Breast epithelium (tissue), 4 donors: ENCODE results near the gene RIPOR1. TPM values are rescaled to one million over a fixed set of nuclear protein-coding genes. Genes with fewer than 3 reads are reported as not detected.

Experiments used
- DNase-seq, 2 donors: peaks; one replicate each; pipeline ENCODE4 v3.0.0-alpha.2; 2019; ENCODE audit warnings: low spot score in 2 of 2
- H3K27ac ChIP-seq, 2 donors: fragments of 200-600 bp; sonication (generic) in 1 of 2; one replicate each; pipeline ENCODE4 v1.5.1; 2016 to 2019; ENCODE audit warnings: mild to moderate bottlenecking in 1 of 2
- H3K27me3 ChIP-seq, 2 donors: fragments of 200-600 bp; sonication (generic) in 1 of 2; one replicate each; pipeline versions ENCODE4 v1.5.1 to v1.6.0; 2017 to 2019; ENCODE audit warnings: control low read depth in 1 of 2, mild to moderate bottlenecking in 1 of 2
- H3K36me3 ChIP-seq: fragments of 200-600 bp; one replicate; pipeline ENCODE4 v1.5.1; 2019
- H3K4me1 ChIP-seq, 2 donors: fragments of 200-600 bp; sonication (generic); one replicate each; pipeline ENCODE4 v1.5.1; 2016 to 2019; ENCODE audit warnings: control low read depth in 1 of 2
- H3K4me3 ChIP-seq, 3 donors: fragments of 200-600 bp; sonication (generic); 1 replicate in 2 of 3; 2 replicates in 1 of 3; pipeline ENCODE4 v1.5.1; 2016 to 2019; ENCODE audit warnings: mild to moderate bottlenecking in 3 of 3, moderate library complexity in 2 of 3
- H3K9me3 ChIP-seq, 2 donors: fragments of 200-600 bp; sonication (generic) in 1 of 2; one replicate each; pipeline ENCODE4 v1.5.1; 2016 to 2019; ENCODE audit warnings: control low read depth in 1 of 2
- CTCF ChIP-seq, 3 donors: fragments of 450-650 bp; IDR thresholded peaks; one replicate each; pipeline ENCODE4 v1.5.1; 2016 to 2017; ENCODE audit warnings: antibody characterized with exemption in 3 of 3, mild to moderate bottlenecking in 3 of 3, moderate library complexity in 3 of 3
- POLR2A ChIP-seq: fragments of 450-650 bp; IDR thresholded peaks from one replicate; pipeline ENCODE4 v1.6.1; 2016; ENCODE audit warnings: antibody characterized with exemption, mild to moderate bottlenecking, moderate library complexity
- POLR2AphosphoS5 ChIP-seq, 3 donors: sonication (generic); formaldehyde crosslinking; IDR thresholded peaks; one replicate each; pipeline ENCODE4 v1.6.1; 2017; ENCODE audit warnings: antibody characterized with exemption in 3 of 3
- intact Hi-C: fragments of 100-400 bp; cut with DNase I; formaldehyde crosslinking; loops from one replicate; pipeline ENCODE4 v1.15.1; 2023; ENCODE audit warnings: low total_unique reads
- total RNA-seq, 3 donors: library from RNA; depleted of rRNA; stranded (reverse); fragments of >200 nt; gene quantifications; one replicate each; pipeline ENCODE4 v1.1.0, GENCODE V29; 2016

RIPOR1 gene
- total RNA-seq, 3 donors from 2014 or later = 32.0 to 50.5 (median 33.4) TPM

DNA sequence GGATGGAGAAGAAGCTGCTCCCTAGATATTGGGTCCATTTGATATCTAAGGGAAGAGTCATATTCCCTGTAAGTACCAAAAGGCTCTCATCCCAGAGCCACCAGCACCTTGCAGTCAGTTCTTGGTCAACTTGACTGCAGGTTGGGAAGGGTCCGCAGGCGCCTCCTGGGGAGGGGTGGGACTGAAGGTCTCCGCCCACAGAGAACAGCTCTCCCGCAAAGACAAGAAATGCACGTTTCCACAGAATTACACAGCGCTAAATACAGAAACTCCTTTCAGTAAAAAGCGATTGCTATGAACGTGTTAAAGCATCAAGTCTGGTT, 32.8 kb downstream of the RIPOR1 start:
- Histone ChIP-seq H3K9me3 (no peaks in the 10 kb centered on the region), H3K4me3 (peak overlapping the region; percentile 84 to 97 (median 95)), H3K36me3 (no peaks in the 10 kb centered on the region), H3K27me3 (no peaks in the 10 kb centered on the region), H3K27ac (peak overlapping the region; percentile 97 to 100), H3K4me1 (peaks cover 8% of the 10 kb centered on the region in 2 donors)
- no peak for DNase-seq
- intact Hi-C loops = no loop called here
- no peak for TF ChIP-seq CTCF (IDR thresholded peaks at IDR 0.05)
- no peak for TF ChIP-seq POLR2A
- no peak for TF ChIP-seq POLR2AphosphoS5 (IDR thresholded peaks at IDR 0.05)

GRCh38 chr16:67561824-67562525, 33.3 kb downstream of the RIPOR1 start:
- peaks cover 8% of the 10 kb centered on the region in 2 donors for H3K4me1 ChIP-seq
- TF ChIP-seq CTCF (IDR thresholded peaks at IDR 0.05) (no peak), POLR2AphosphoS5 (IDR thresholded peaks at IDR 0.05) (peak in 2 of 3 donors; percentile 6 to 37)
- peak; percentile 95 to 96 for DNase-seq
- no peaks in the 10 kb centered on the region for H3K27me3 ChIP-seq
- peak overlapping the region; percentile 84 to 97 (median 95) for H3K4me3 ChIP-seq
- intact Hi-C loops = no loop called here
- H3K9me3 ChIP-seq = no peaks in the 10 kb centered on the region
- H3K27ac ChIP-seq = peak overlapping the region; percentile 97 to 100
- H3K36me3 ChIP-seq = no peaks in the 10 kb centered on the region

DNA sequence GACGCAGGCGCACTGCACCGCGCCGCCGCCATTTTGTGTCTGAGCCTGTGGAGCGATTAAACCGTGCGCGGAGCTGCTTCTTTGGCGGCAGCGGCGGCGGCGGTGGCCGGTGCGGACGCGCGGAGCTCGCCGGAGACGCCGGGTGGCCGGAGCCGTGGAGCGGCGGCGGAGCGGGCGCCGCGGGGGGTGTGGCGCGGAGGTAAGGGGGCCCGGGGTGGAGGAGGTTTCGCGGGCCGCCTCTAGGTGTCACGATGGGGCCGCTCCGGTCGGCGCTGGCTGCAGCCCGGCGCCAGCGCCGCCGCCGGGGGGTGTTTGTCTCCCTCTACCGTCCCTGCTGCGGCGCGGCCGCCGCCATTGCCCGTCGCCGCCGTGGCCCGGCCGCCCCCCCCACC, 33.9 kb downstream of the RIPOR1 start, which contains the start of gene CTCF:
CTCF (plus strand) TSS at position 1 of the 392 bp plus-strand sequence. CDS start 48,307 bp downstream, outside the sequence.
- TF ChIP-seq CTCF (IDR thresholded peaks at IDR 0.05) (peak in 1 of 3 donors; percentile 93), POLR2A (no peak)

DNA sequence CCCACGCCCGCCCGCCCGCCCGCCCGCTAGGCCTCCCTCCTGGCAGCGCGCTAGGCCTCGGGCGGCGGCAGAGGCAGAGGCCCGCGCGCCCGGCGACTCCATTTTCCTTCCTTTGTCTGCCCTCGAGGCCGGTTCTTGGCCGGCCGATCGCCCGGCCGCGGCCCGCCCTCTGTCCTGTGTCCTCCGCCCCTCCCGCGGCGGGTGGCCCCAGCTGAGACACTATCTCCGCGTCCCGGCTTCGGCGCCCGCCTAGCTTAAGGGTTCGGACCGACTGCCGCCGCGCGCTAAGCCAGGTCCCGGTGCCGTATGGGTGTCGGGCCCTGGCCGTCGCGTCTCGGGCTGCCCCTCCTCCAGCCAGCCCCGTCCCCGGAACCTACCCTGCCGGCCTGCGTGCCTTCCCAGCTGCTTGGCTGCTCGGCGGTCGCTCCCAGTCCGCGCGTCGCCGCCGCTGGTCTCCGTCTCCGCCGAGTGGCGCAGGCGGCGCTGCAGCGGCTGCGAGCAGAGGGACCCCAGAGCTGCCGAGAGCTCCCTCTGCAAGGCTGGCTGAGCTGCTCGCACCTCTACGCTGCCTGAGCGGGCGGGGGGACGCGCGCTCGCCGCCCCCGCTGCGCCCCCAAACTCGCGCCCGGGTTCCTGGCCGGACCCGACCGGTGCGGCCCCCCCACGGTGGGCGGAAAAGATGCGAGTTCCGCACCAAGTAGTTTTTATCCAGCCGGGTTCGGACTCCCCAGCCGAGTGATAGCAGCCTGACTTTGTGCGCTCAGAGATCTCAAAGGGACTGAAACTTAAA, 34.5 kb downstream of the RIPOR1 start:
- Histone ChIP-seq H3K27ac (peak overlapping the region; percentile 97 to 100), H3K4me3 (peak overlapping the region; percentile 84 to 97 (median 95)), H3K9me3 (no peaks in the 10 kb centered on the region), H3K27me3 (no peaks in the 10 kb centered on the region), H3K4me1 (peaks cover 8% of the 10 kb centered on the region in 2 donors), H3K36me3 (no peaks in the 10 kb centered on the region)
- intact Hi-C loops = no loop called here
- peak in 1 of 2 donors; percentile 43 for DNase-seq
- TF ChIP-seq CTCF (IDR thresholded peaks at IDR 0.05) = peak in 1 of 3 donors; percentile 26
- TF ChIP-seq POLR2A = no peak
- TF ChIP-seq POLR2AphosphoS5 (IDR thresholded peaks at IDR 0.05) = peak in 2 of 3 donors; percentile 8 to 38

More for the DNA sequence above, 33.9 kb downstream of the RIPOR1 start, which contains the start of gene CTCF:
- intact Hi-C loops = no loop called here
- Histone ChIP-seq H3K27ac (peak within 1 kb of the TSS; percentile 97 to 100), H3K9me3 (no peaks in the 10 kb centered on the region), H3K27me3 (no peaks in the 10 kb centered on the region), H3K36me3 (no peaks in the 10 kb centered on the region), H3K4me1 (peaks cover 8% of the 10 kb centered on the region in 2 donors), H3K4me3 (peak within 1 kb of the TSS; percentile 84 to 97 (median 95))
- peak in 1 of 2 donors; percentile 80 for DNase-seq
